Activated effector memory CD4-positive, alpha-beta T cell treated with anti-CD3 and anti-CD28 coated beads, Interleukin-2, amount 50 U/mL, for 16 hours (primary cell): ENCODE data around the gene MCOLN1.

Experiments
- DNase-seq: peaks from one replicate; pipeline ENCODE4 v3.0.0-alpha.2; 2020

Gene MCOLN1

GRCh38 chr19:7579182-7579581 is 56.8 kb downstream of the MCOLN1 start:
- no peak for DNase-seq

GRCh38 chr19:7582446-7582845 is 60.0 kb downstream of the MCOLN1 start:
- DNase-seq, result no peak
